HG03460 (cell line): ENCODE measurements around the gene CIDEB.

Experiments used
- ATAC-seq: cut with Tn5 transposase; IDR thresholded peaks from one replicate; pipeline ENCODE4 v1.9.1; 2021; ENCODE audit not compliant: unreplicated experiment

The CIDEB gene

GRCh38 chr14:24271134-24271833 lies 36.5 kb downstream of the CIDEB start, which contains the start of gene RABGGTA:
Gene RABGGTA, minus strand, starts transcription at chr14:24271597. Its CDS starts 482 bp downstream, at chr14:24271115.
- ATAC-seq: peak; percentile 80

- no peak for ATAC-seq
These were observed 37.1 kb downstream of the CIDEB start for GRCh38 chr14:24270537-24271133.

- ATAC-seq: no peak
These were observed 37.8 kb downstream of the CIDEB start for GRCh38 chr14:24269910-24270536.

- no peak for ATAC-seq
These were observed 38.4 kb downstream of the CIDEB start for GRCh38 chr14:24269368-24269767.

- ATAC-seq: no peak
These were observed 39.6 kb downstream of the CIDEB start for GRCh38 chr14:24268225-24268624.

GRCh38 chr14:24267516-24267915 lies 40.3 kb downstream of the CIDEB start:
- no peak for ATAC-seq

GRCh38 chr14:24266344-24267244 lies 41.2 kb downstream of the CIDEB start:
- no peak for ATAC-seq

- no peak for ATAC-seq
These were observed 43.5 kb downstream of the CIDEB start for GRCh38 chr14:24264298-24264697.

GRCh38 chr14:24263848-24264247 lies 43.9 kb downstream of the CIDEB start:
- ATAC-seq: no peak

- no peak for ATAC-seq
These were observed 44.7 kb downstream of the CIDEB start, which contains the start of gene TGM1 for GRCh38 chr14:24262821-24263733. Gene TGM1, minus strand, starts transcription at chr14:24263177. Its CDS starts 825 bp downstream, at chr14:24262352.

- no peak for ATAC-seq
These were observed 45.8 kb downstream of the CIDEB start for GRCh38 chr14:24261969-24262327.

GRCh38 chr14:24261256-24261968 lies 46.4 kb downstream of the CIDEB start:
- ATAC-seq: no peak

- no peak for ATAC-seq
These were observed 47.0 kb downstream of the CIDEB start for GRCh38 chr14:24260780-24261157.

- ATAC-seq: no peak
These were observed 47.6 kb downstream of the CIDEB start for GRCh38 chr14:24260026-24260779.

GRCh38 chr14:24259282-24260025 lies 48.3 kb downstream of the CIDEB start:
- no peak for ATAC-seq

GRCh38 chr14:24258548-24259265 lies 49.1 kb downstream of the CIDEB start:
- ATAC-seq: no peak

- ATAC-seq: no peak
These were observed 49.7 kb downstream of the CIDEB start for GRCh38 chr14:24258119-24258518.
